ENCODE measurements around the gene RTRAF. TPM values are rescaled to one million over a fixed set of nuclear protein-coding genes. Genes with fewer than 3 reads are reported as not detected.

The RTRAF gene
- total RNA-seq, 6 experiments from 2014 or later: 35.1 to 73.0 (median 55.4) TPM

- ATAC-seq: no peak
- no peaks in the 10 kb centered on the region for H3K27me3 ChIP-seq
- H3K27ac ChIP-seq: no peak overlapping the region
- DNase-seq: no peak
- no peak overlapping the region for H3K4me3 ChIP-seq
- 56% methylated on average over 5 of the region's 5 CpGs for WGBS (ENCODE audit: insufficient coverage, low coverage, low lambda C conversion rate, missing lambda C conversion rate)
- H3K9me3 ChIP-seq: no peaks in the 10 kb centered on the region
- H3K4me1 ChIP-seq: peaks cover 0 to 4% (median 0%) of the 10 kb centered on the region in 4 donors
- no peak for TF ChIP-seq CTCF (IDR thresholded peaks at IDR 0.05)
- no peak for TF ChIP-seq POLR2A (IDR thresholded peaks at IDR 0.05)
- no peaks in the 10 kb centered on the region for H3K36me3 ChIP-seq
- intact Hi-C loops (cut with DNase I): no loop called here
Measured at GRCh38 chr14:52020161-52020714, 30.9 kb downstream of the RTRAF start.

- DNase-seq: no peak
- Histone ChIP-seq H3K27ac (no peak overlapping the region), H3K9me3 (no peaks in the 10 kb centered on the region), H3K4me1 (peaks cover 0 to 10% (median 0%) of the 10 kb centered on the region in 4 donors), H3K4me3 (no peak overlapping the region), H3K36me3 (no peaks in the 10 kb centered on the region), H3K27me3 (no peaks in the 10 kb centered on the region)
- 49% methylated on average over 7 of the region's 7 CpGs for WGBS (ENCODE audit: insufficient coverage, low coverage, low lambda C conversion rate, missing lambda C conversion rate)
- peak in 1 of 4 donors; percentile 15 for ATAC-seq
- TF ChIP-seq POLR2A (IDR thresholded peaks at IDR 0.05): no peak
- no peak for TF ChIP-seq CTCF (IDR thresholded peaks at IDR 0.05)
- intact Hi-C loops (cut with DNase I): no loop called here
Measured at GRCh38 chr14:52020866-52021717, 31.7 kb downstream of the RTRAF start.

- TF ChIP-seq POLR2A (IDR thresholded peaks at IDR 0.05) (no peak), CTCF (IDR thresholded peaks at IDR 0.05) (no peak)
- intact Hi-C loops (cut with DNase I): no loop called here
- 35% methylated on average over 3 of the region's 6 CpGs for WGBS (ENCODE audit: insufficient coverage, low coverage, low lambda C conversion rate, missing lambda C conversion rate)
- DNase-seq: no peak
- Histone ChIP-seq H3K9me3 (no peaks in the 10 kb centered on the region), H3K4me3 (no peak overlapping the region), H3K36me3 (no peaks in the 10 kb centered on the region), H3K27ac (no peak overlapping the region), H3K27me3 (no peaks in the 10 kb centered on the region), H3K4me1 (peaks cover 0 to 10% (median 0%) of the 10 kb centered on the region in 4 donors)
- peak; percentile 25 to 57 (median 39) for ATAC-seq
Measured at GRCh38 chr14:52021957-52022600, 32.7 kb downstream of the RTRAF start.

GRCh38 chr14:52023518-52023917 lies 34.2 kb downstream of the RTRAF start:
- no peak overlapping the region for H3K27ac ChIP-seq
- no peak for ATAC-seq
- WGBS (ENCODE audit: insufficient coverage, low coverage, low lambda C conversion rate, missing lambda C conversion rate): 88% methylated on average over 1 of the region's 1 CpG
- H3K9me3 ChIP-seq: no peaks in the 10 kb centered on the region
- H3K27me3 ChIP-seq: no peaks in the 10 kb centered on the region
- intact Hi-C loops (cut with DNase I): no loop called here
- peaks cover 0 to 10% (median 0%) of the 10 kb centered on the region in 4 donors for H3K4me1 ChIP-seq
- TF ChIP-seq CTCF (IDR thresholded peaks at IDR 0.05) (no peak), POLR2A (IDR thresholded peaks at IDR 0.05) (no peak)
- no peak for DNase-seq
- H3K4me3 ChIP-seq: no peak overlapping the region
- H3K36me3 ChIP-seq: no peaks in the 10 kb centered on the region

All from right lobe of liver (tissue), 6 donors.